Heart right ventricle (tissue), 16 donors: ENCODE measurements around the gene PIGR. TPM values are rescaled to one million over a fixed set of nuclear protein-coding genes. Genes with fewer than 3 reads are reported as not detected.

Experiments used
- ATAC-seq, 8 donors: fragments of 200-7000 bp; cut with Tn5 transposase; one replicate each; pipeline ENCODE4 v1.9.1; 2020; ENCODE audit warnings: mild to moderate bottlenecking in 8 of 8, moderate library complexity in 8 of 8, moderate number of reproducible peaks in 1 of 8
- DNase-seq, 2 donors: peaks; one replicate each; pipeline ENCODE4 v3.0.0-alpha.2; 2020
- H3K27ac ChIP-seq, 10 donors: fragments of 200-600 bp; sonication (generic) in 2 of 10; one replicate each; pipeline versions ENCODE4 v1.5.0 to v1.8.0; 2020 to 2022; ENCODE audit warnings: mild to moderate bottlenecking in 3 of 10
- H3K27me3 ChIP-seq, 7 donors: fragments of 200-600 bp; one replicate each; pipeline ENCODE4 v1.8.0; 2021 to 2022; ENCODE audit warnings: mild to moderate bottlenecking in 2 of 7
- H3K36me3 ChIP-seq, 9 donors: fragments of 200-600 bp; sonication (generic) in 1 of 9; one replicate each; pipeline versions ENCODE4 v1.5.0 to v1.8.0; 2020 to 2022; ENCODE audit warnings: mild to moderate bottlenecking in 2 of 9
- H3K4me1 ChIP-seq, 9 donors: fragments of 200-600 bp; sonication (generic) in 1 of 9; one replicate each; pipeline versions ENCODE4 v1.5.0 to v1.8.0; 2020 to 2022; ENCODE audit warnings: mild to moderate bottlenecking in 4 of 9
- H3K4me3 ChIP-seq, 10 donors: fragments of 200-600 bp; sonication (generic) in 2 of 10; one replicate each; pipeline versions ENCODE4 v1.5.0 to v1.8.0; 2020 to 2022; ENCODE audit warnings: mild to moderate bottlenecking in 7 of 10, moderate library complexity in 2 of 10
- H3K9me3 ChIP-seq, 11 donors: fragments of 200-600 bp in 10 of 11; sonication (generic) in 2 of 11; one replicate each; pipeline versions ENCODE4 v1.5.0 to v1.8.0; 2013 to 2022; ENCODE audit warnings: mild to moderate bottlenecking in 2 of 11, control low read depth in 1 of 11, moderate library complexity in 1 of 11
- CTCF ChIP-seq, 9 donors: fragments of 200-600 bp; sonication (generic) in 2 of 9; IDR thresholded peaks; one replicate each; pipeline versions ENCODE4 v1.5.0 to v1.8.0; 2021 to 2022; ENCODE audit warnings: antibody characterized with exemption in 9 of 9, mild to moderate bottlenecking in 5 of 9, moderate library complexity in 1 of 9
- WGBS, 2 donors: extraction: QIAGEN DNeasy Blood & Tissue Kit; methylation state at CpG; one replicate each; pipeline ENCODE4 v1.1.7; 2013; ENCODE audit warnings: inconsistent platforms in 1 of 2; 5-methylcytosine and 5-hydroxymethylcytosine counted together
- intact Hi-C, 10 donors: fragments of 100-400 bp; cut with DNase I; formaldehyde crosslinking; loops; one replicate each; pipeline versions ENCODE4 v1.11.1 to v1.14.2; 2022
- polyA plus RNA-seq, 2 donors: library from polyadenylated mRNA; stranded (reverse); fragments of 200-250 nt; gene quantifications; one replicate each; pipeline ENCODE4 v1.2.3, GENCODE V29; 2013
- total RNA-seq, 10 donors: library from RNA; stranded (reverse); fragmentation: NEBNext Ultra II Directional in 3 of 10; extraction: Animal tissue kit (Norgen Biotek cat#: 25700) in 3 of 10; gene quantifications; one replicate each; pipeline versions ENCODE4 v1.2.1 to v1.2.4, GENCODE V29; 2021 to 2023
- donor health status: Arrhythmogenic right ventricular cardiomyopathy.
- donor health status: ischemic (EF 13 %, LVEDD 7.1; RV severe dilation, severe dysfunction).
- donor health status: healthy with polysubstance abuse.
- donor health status: DM: no; HTN: yes; CAD: no.
- donor health status: DM: no; HTN: no; CAD: no.
- donor health status: ischemic (EF 25% LVEDD 6.9; RV normal size, moderate dysfunction).
- donor health status: ischemic (EF 25% LVEDD 5.7; RV mildly dilated, moderate dysfunction).
- donor health status: healthy.
- donor health status: DM: yes; HTN: yes; CAD: no.
- donor health status: Ischemic cardiomyopathy.
- donor health status: ischemic (EF 35%, LVEDD 5.7; RV mildly dilated, moderate dysfunction).
- donor health status: nonischemic (EF 11% LVEDD 7.7; RV severe dilation, severe dysfunction).
- donor health status: DM: yes; HTN: yes; CAD: no.
- donor health status: PGD.
- donor health status: ischemic (EF 29% LVEDD 5.4; RV normal size, mild dysfunction).
- donor health status: nonischemic (EF 23%, LVEDD 6.1; RV moderate dilation, normal function).

The PIGR gene
- total and polyA plus RNA-seq, 12 donors: 0.01 to 0.11 (median 0.10) TPM; not detected in 9

- ATAC-seq: no peak
- Histone ChIP-seq H3K36me3 (peaks cover 0 to 5% (median 0%) of the 10 kb centered on the region in 9 donors), H3K27me3 (peaks cover 0 to 4% (median 0%) of the 10 kb centered on the region in 7 donors), H3K4me1 (peaks cover 0 to 15% (median 6%) of the 10 kb centered on the region in 9 donors), H3K4me3 (no peak overlapping the region), H3K9me3 (no peaks in the 10 kb centered on the region), H3K27ac (no peak overlapping the region)
- WGBS, 2 donors: 90 to 91% methylated on average over 6 of the region's 6 CpGs
- no peak for TF ChIP-seq CTCF (IDR thresholded peaks at IDR 0.05)
- intact Hi-C loops: loop anchor here in 1 of 10 donors (10.0 kb wide), 1 partner anchor 407 kb away; no protein-coding TSS in a partner anchor
- no peak for DNase-seq
Observed at GRCh38 chr1:206901944-206902343, 44.3 kb downstream of the PIGR start.

GRCh38 chr1:206900149-206900548 is 46.1 kb downstream of the PIGR start:
- Histone ChIP-seq H3K4me3 (no peak overlapping the region), H3K27me3 (peaks cover 0 to 4% (median 0%) of the 10 kb centered on the region in 7 donors), H3K27ac (no peak overlapping the region), H3K4me1 (peaks cover 0 to 15% (median 5%) of the 10 kb centered on the region in 9 donors), H3K9me3 (no peaks in the 10 kb centered on the region), H3K36me3 (peaks cover 0 to 5% (median 0%) of the 10 kb centered on the region in 9 donors)
- 85 to 87% methylated on average over 7 of the region's 7 CpGs for WGBS, 2 donors
- ATAC-seq: no peak
- no peak for DNase-seq
- intact Hi-C loops: loop anchor here in 1 of 10 donors (10.0 kb wide), 1 partner anchor 405 kb away; no protein-coding TSS in a partner anchor
- no peak for TF ChIP-seq CTCF (IDR thresholded peaks at IDR 0.05)

GRCh38 chr1:206899717-206900116 is 46.5 kb downstream of the PIGR start:
- TF ChIP-seq CTCF (IDR thresholded peaks at IDR 0.05): no peak
- H3K27ac ChIP-seq: no peak overlapping the region
- peaks cover 0 to 5% (median 0%) of the 10 kb centered on the region in 9 donors for H3K36me3 ChIP-seq
- 64 to 82% methylated on average over 5 of the region's 5 CpGs for WGBS, 2 donors
- peaks cover 0 to 15% (median 3%) of the 10 kb centered on the region in 9 donors for H3K4me1 ChIP-seq
- intact Hi-C loops: loop anchor here in 1 of 10 donors (10.0 kb wide), 1 partner anchor 405 kb away; no protein-coding TSS in a partner anchor
- H3K27me3 ChIP-seq: peaks cover 0 to 4% (median 0%) of the 10 kb centered on the region in 7 donors
- no peak for DNase-seq
- ATAC-seq: no peak
- no peak overlapping the region for H3K4me3 ChIP-seq
- no peaks in the 10 kb centered on the region for H3K9me3 ChIP-seq

GRCh38 chr1:206898915-206899431 is 47.3 kb downstream of the PIGR start:
- 92 to 93% methylated on average over 13 of the region's 13 CpGs for WGBS, 2 donors
- Histone ChIP-seq H3K4me1 (peaks cover 0 to 12% (median 3%) of the 10 kb centered on the region in 9 donors), H3K36me3 (peaks cover 0 to 5% (median 0%) of the 10 kb centered on the region in 9 donors), H3K27me3 (peaks cover 0 to 4% (median 0%) of the 10 kb centered on the region in 7 donors), H3K27ac (no peak overlapping the region), H3K4me3 (no peak overlapping the region), H3K9me3 (no peaks in the 10 kb centered on the region)
- DNase-seq: no peak
- no peak for ATAC-seq
- intact Hi-C loops: no loop called here
- TF ChIP-seq CTCF (IDR thresholded peaks at IDR 0.05): no peak
